Activated CD8-positive, alpha-beta memory T cell treated with anti-CD3 and anti-CD28 coated beads, Interleukin-2, amount 50 U/mL, for 24 hours (primary cell): ENCODE measurements around the gene FAM72A.
"Not testable (repeated sequence)": the region's sequence is repeated elsewhere in the genome, so short reads cannot be mapped to it uniquely, and the experiment has no call there.

Experiments
- DNase-seq: peaks from one replicate; pipeline ENCODE4 v3.0.0-alpha.2; 2020; ENCODE audit errors: extremely low read depth

The FAM72A gene

GRCh38 chr1:206215600-206216392 is 13.2 kb upstream of the FAM72A start:
- not testable (repeated sequence) for DNase-seq

- not testable (repeated sequence) for DNase-seq
Observed at GRCh38 chr1:206210802-206211201, 8.2 kb upstream of the FAM72A start.

- DNase-seq, result not testable (repeated sequence)
Observed at GRCh38 chr1:206205569-206205968, 2.9 kb upstream of the FAM72A start.

- DNase-seq, result not testable (repeated sequence)
Observed at GRCh38 chr1:206204871-206205270, 2.2 kb upstream of the FAM72A start.

- DNase-seq, result not testable (repeated sequence)
Observed at GRCh38 chr1:206204159-206204511, 1.5 kb upstream of the FAM72A start.

- DNase-seq, result not testable (repeated sequence)
Observed at GRCh38 chr1:206203364-206204158, 922 bp upstream of the FAM72A start, which contains the start of gene SRGAP2. Gene SRGAP2, plus strand, starts transcription at chr1:206203541. Its CDS starts 2,430 bp downstream, at chr1:206205971.

- not testable (repeated sequence) for DNase-seq
Observed at GRCh38 chr1:206196748-206197424, 5.8 kb downstream of the FAM72A start.

- DNase-seq, result not testable (repeated sequence)
Observed at GRCh38 chr1:206195182-206195581, 7.5 kb downstream of the FAM72A start.

GRCh38 chr1:206186826-206187225 is 15.8 kb downstream of the FAM72A start:
- DNase-seq, result not testable (repeated sequence)

- not testable (repeated sequence) for DNase-seq
Observed at GRCh38 chr1:206185778-206186177, 16.9 kb downstream of the FAM72A start.

GRCh38 chr1:206183788-206184187 is 18.9 kb downstream of the FAM72A start:
- not testable (repeated sequence) for DNase-seq

GRCh38 chr1:206182368-206183317 is 20.0 kb downstream of the FAM72A start:
- DNase-seq, result not testable (repeated sequence)

GRCh38 chr1:206179666-206180065 is 23.0 kb downstream of the FAM72A start:
- not testable (repeated sequence) for DNase-seq

- DNase-seq, result not testable (repeated sequence)
Observed at GRCh38 chr1:206178061-206178989, 24.3 kb downstream of the FAM72A start.

- DNase-seq, result not testable (repeated sequence)
Observed at GRCh38 chr1:206176114-206176502, 26.5 kb downstream of the FAM72A start.

- not testable (repeated sequence) for DNase-seq
Observed at GRCh38 chr1:206175459-206176113, 27.1 kb downstream of the FAM72A start.

- not testable (repeated sequence) for DNase-seq
Observed at GRCh38 chr1:206174182-206174868, 28.3 kb downstream of the FAM72A start.

- DNase-seq, result not testable (repeated sequence)
Observed at GRCh38 chr1:206173110-206173719, 29.4 kb downstream of the FAM72A start.
